HG02981 (cell line): Measurements from ENCODE around the gene RTL3.

ENCODE experiments used
- ATAC-seq: cut with Tn5 transposase; IDR thresholded peaks from one replicate; pipeline ENCODE4 v1.9.1; 2021; ENCODE audit warnings: mild to moderate bottlenecking, moderate library complexity; ENCODE audit not compliant: unreplicated experiment

RTL3 gene

DNA sequence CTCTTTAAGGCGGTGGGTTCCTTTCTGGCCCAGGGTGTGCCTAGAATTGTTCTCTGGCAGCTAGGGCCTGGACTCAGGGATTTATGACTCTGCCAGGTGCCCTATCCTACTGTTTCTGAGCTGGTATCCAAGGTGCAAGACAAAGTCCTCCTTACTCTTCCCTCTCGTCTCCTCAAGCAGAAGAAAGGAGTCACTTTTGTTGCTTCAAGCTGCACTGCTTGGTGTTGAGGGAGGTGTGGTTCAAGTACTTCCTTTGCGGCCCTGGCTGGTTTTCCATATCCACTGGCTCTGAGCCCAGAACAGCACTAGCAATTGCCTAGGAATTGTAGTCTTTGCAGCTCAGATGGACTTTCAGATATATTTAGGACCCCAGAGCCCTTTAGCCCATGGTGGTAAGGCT is 39.3 kb downstream of the RTL3 start:
- ATAC-seq = no peak

DNA sequence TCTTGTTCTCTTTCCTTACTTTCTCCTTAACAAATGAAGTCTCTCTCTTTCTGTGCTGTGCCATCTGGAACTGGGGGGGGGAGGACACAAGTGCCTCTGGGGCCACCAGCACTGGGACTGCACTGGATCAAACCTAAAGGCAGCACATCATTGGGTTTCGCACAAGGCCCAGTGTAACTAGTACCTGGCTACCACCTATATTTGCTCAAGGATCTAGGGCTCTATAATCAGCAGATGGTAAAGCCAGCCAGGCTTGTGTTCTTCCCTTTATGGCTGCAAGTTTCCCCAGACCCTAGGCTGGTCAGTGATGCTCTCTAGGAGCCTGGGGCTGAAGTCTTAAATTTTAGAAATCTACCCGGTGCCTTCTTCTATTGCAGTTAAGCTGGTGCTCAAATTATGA is 40.1 kb downstream of the RTL3 start:
- ATAC-seq = no peak

DNA sequence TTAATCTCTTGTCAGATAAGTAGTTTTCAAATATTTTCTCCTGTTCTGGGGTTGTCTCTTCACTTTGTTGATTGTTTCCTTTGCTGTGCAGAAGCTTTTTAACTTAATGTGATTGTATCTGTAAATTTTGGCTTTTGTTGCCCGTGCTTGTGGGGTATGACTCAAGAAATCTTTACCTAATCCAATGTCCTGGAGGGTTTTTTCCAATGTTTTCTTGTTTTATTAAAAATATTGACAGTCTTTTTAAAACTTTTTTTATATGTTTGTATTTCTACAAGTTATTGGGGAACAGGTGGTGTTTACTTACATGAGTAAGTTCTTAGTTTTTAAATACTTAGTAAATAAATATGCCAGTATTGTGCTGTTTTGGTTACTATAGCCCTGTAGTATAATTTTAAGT is 44.9 kb downstream of the RTL3 start:
- no peak for ATAC-seq
